ENCODE data around the gene COQ2.
"Not testable (repeated sequence)": the region's sequence is repeated elsewhere in the genome, so short reads cannot be mapped to it uniquely, and the experiment has no call there.

COQ2 gene

GRCh38 chr4:83247415-83248357, 36.9 kb downstream of the COQ2 start:
- no peak for DNase-seq (ENCODE audit: low spot score)

GRCh38 chr4:83241132-83241531, 43.5 kb downstream of the COQ2 start:
- no peak for DNase-seq (ENCODE audit: low spot score)

GRCh38 chr4:83240379-83240875, 44.2 kb downstream of the COQ2 start:
- no peak for DNase-seq (ENCODE audit: low spot score)

GRCh38 chr4:83238393-83239248, 46.0 kb downstream of the COQ2 start:
- no peak for DNase-seq (ENCODE audit: low spot score)

GRCh38 chr4:83237591-83237990, 47.0 kb downstream of the COQ2 start:
- DNase-seq (ENCODE audit: low spot score), result no peak

GRCh38 chr4:83235645-83236133, 48.9 kb downstream of the COQ2 start:
- DNase-seq (ENCODE audit: low spot score), result not testable (repeated sequence)

- no peak for DNase-seq (ENCODE audit: low spot score)
Observed at GRCh38 chr4:83234902-83235644, 49.5 kb downstream of the COQ2 start.

- DNase-seq (ENCODE audit: low spot score), result not testable (repeated sequence)
Observed at GRCh38 chr4:83234387-83234786, 50.2 kb downstream of the COQ2 start.

GRCh38 chr4:83232082-83232481, 52.5 kb downstream of the COQ2 start:
- DNase-seq (ENCODE audit: low spot score), result peak; percentile 23

GRCh38 chr4:83231620-83232076, 53.0 kb downstream of the COQ2 start:
- peak; percentile 50 for DNase-seq (ENCODE audit: low spot score)

- DNase-seq (ENCODE audit: low spot score), result no peak
Observed at GRCh38 chr4:83230928-83231327, 53.7 kb downstream of the COQ2 start.

- DNase-seq (ENCODE audit: low spot score), result no peak
Observed at GRCh38 chr4:83229791-83230190, 54.8 kb downstream of the COQ2 start.

GRCh38 chr4:83228231-83228630, 56.4 kb downstream of the COQ2 start:
- DNase-seq (ENCODE audit: low spot score), result no peak

GRCh38 chr4:83224502-83225197, 59.9 kb downstream of the COQ2 start:
- DNase-seq (ENCODE audit: low spot score), result no peak

GRCh38 chr4:83223781-83224180, 60.8 kb downstream of the COQ2 start:
- peak; percentile 52 for DNase-seq (ENCODE audit: low spot score)

GRCh38 chr4:83221897-83222441, 62.6 kb downstream of the COQ2 start:
- no peak for DNase-seq (ENCODE audit: low spot score)

- DNase-seq (ENCODE audit: low spot score), result peak; percentile 59
Observed at GRCh38 chr4:83219344-83220331, 65.0 kb downstream of the COQ2 start.

- DNase-seq (ENCODE audit: low spot score), result no peak
Observed at GRCh38 chr4:83217721-83218522, 66.7 kb downstream of the COQ2 start.
